Nephron progenitor cell (in vitro differentiated cells): Measurements from ENCODE around the gene TTC22.

Experiments
- DNase-seq: peaks from one replicate; pipeline ENCODE4 v3.0.0; 2021
- H3K27ac Mint-ChIP-seq: 2 replicates; pipeline ENCODE4 v1.8.0; 2021; ENCODE audit warnings: mild to moderate bottlenecking, moderate library complexity, mixed read lengths
- H3K27me3 Mint-ChIP-seq: 2 replicates; pipeline ENCODE4 v1.8.0; 2021; ENCODE audit warnings: mild to moderate bottlenecking, low read depth, mixed read lengths; ENCODE audit not compliant: poor library complexity
- H3K36me3 Mint-ChIP-seq: 2 replicates; pipeline ENCODE4 v1.8.0; 2021; ENCODE audit warnings: low read depth, mixed read lengths
- H3K4me1 Mint-ChIP-seq: 2 replicates; pipeline ENCODE4 v1.8.0; 2021; ENCODE audit warnings: mixed read lengths
- H3K4me3 Mint-ChIP-seq: 2 replicates; pipeline ENCODE4 v1.8.0; 2021; ENCODE audit warnings: mild to moderate bottlenecking, moderate library complexity, mixed read lengths
- H3K9me3 Mint-ChIP-seq: 2 replicates; pipeline ENCODE4 v1.8.0; 2021; ENCODE audit warnings: mild to moderate bottlenecking, moderate library complexity, mixed read lengths
- TF ChIP-seq, protein P1 (sequence below): fragments of 200-600 bp; sonication (generic); IDR thresholded peaks from 2 replicates; pipeline ENCODE4 v1.5.0; 2021; ENCODE audit warnings: antibody characterized with exemption

TTC22 gene

GRCh38 chr1:54764133-54764921 is 36.8 kb downstream of the TTC22 start, which contains the start of gene PARS2:
Gene PARS2 (minus strand): TSS chr1:54764523. CDS start chr1:54759161, 5,362 bp downstream.
- DNase-seq = peak; percentile 99
- Mint-ChIP-seq H3K36me3 (no peaks in the 10 kb centered on the region), H3K4me3 (peak within 1 kb of the TSS; percentile 95), H3K4me1 (peaks cover 48% of the 10 kb centered on the region), H3K9me3 (no peaks in the 10 kb centered on the region), H3K27ac (peak within 1 kb of the TSS; percentile 97), H3K27me3 (peaks cover 5% of the 10 kb centered on the region)
- TF ChIP-seq, protein P1, sequence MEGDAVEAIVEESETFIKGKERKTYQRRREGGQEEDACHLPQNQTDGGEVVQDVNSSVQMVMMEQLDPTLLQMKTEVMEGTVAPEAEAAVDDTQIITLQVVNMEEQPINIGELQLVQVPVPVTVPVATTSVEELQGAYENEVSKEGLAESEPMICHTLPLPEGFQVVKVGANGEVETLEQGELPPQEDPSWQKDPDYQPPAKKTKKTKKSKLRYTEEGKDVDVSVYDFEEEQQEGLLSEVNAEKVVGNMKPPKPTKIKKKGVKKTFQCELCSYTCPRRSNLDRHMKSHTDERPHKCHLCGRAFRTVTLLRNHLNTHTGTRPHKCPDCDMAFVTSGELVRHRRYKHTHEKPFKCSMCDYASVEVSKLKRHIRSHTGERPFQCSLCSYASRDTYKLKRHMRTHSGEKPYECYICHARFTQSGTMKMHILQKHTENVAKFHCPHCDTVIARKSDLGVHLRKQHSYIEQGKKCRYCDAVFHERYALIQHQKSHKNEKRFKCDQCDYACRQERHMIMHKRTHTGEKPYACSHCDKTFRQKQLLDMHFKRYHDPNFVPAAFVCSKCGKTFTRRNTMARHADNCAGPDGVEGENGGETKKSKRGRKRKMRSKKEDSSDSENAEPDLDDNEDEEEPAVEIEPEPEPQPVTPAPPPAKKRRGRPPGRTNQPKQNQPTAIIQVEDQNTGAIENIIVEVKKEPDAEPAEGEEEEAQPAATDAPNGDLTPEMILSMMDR = no peak

GRCh38 chr1:54763816-54764132 is 37.3 kb downstream of the TTC22 start:
- Mint-ChIP-seq H3K9me3 (no peaks in the 10 kb centered on the region), H3K36me3 (no peaks in the 10 kb centered on the region), H3K27ac (peak overlapping the region; percentile 97), H3K4me1 (peaks cover 48% of the 10 kb centered on the region), H3K4me3 (peak overlapping the region; percentile 95), H3K27me3 (no peaks in the 10 kb centered on the region)
- DNase-seq = no peak
- TF ChIP-seq, protein P1 = no peak

- no peak for DNase-seq
- Mint-ChIP-seq H3K27me3 (no peaks in the 10 kb centered on the region), H3K9me3 (no peaks in the 10 kb centered on the region), H3K4me1 (peaks cover 18% of the 10 kb centered on the region), H3K4me3 (no peak overlapping the region), H3K27ac (no peak overlapping the region), H3K36me3 (peaks cover 15% of the 10 kb centered on the region)
- TF ChIP-seq, protein P1 = no peak
Observed at GRCh38 chr1:54758678-54759348, 42.3 kb downstream of the TTC22 start.

- H3K27ac Mint-ChIP-seq = no peak overlapping the region
- peaks cover 15% of the 10 kb centered on the region for H3K36me3 Mint-ChIP-seq
- H3K9me3 Mint-ChIP-seq = no peaks in the 10 kb centered on the region
- TF ChIP-seq, protein P1 = no peak
- no peak overlapping the region for H3K4me3 Mint-ChIP-seq
- DNase-seq = no peak
- H3K4me1 Mint-ChIP-seq = peaks cover 8% of the 10 kb centered on the region
- no peaks in the 10 kb centered on the region for H3K27me3 Mint-ChIP-seq
Observed at GRCh38 chr1:54757833-54758232, 43.3 kb downstream of the TTC22 start.

DNA sequence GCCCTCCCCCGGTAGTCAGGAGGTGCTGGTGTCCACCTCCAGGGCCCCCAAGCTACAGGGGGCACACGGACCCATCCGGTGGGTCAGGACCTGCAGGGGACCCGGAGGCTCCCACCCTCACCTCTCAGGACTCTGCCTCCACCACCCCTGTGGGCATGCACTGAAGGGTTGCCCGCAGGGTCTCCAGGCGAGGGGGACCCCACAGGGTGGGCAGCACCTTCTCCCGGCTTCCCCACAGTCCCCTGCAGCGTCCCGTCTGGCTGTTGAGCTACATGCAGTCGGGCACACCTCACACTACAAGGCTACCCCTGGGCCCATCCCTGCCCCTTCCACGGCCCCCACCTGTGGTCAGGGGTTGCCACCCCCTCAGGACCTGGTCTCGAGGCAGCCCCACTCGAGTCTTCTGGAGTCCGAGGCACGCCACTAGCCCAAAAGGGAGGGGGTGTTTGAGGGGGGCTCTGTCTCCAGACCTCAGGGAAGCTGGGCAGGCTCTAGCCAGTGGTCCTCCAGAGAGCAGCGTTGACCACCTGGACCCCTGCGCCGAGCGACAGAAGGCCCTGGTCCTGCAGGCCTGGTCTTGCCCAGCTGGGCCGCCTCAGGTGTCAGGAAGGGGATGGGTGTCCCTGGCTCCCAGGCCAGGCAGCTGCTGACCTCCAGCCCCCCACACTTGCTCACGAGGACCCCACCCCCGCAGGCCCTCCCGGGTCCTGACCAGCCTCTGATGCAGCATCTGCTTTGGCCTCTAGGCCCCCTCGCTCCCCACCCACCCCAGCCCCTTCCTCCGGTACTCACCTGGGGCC is 46.4 kb downstream of the TTC22 start:
- TF ChIP-seq, protein P1 = no peak
- Mint-ChIP-seq H3K27me3 (peaks cover 4% of the 10 kb centered on the region), H3K36me3 (peaks cover 15% of the 10 kb centered on the region), H3K4me3 (no peak overlapping the region), H3K27ac (no peak overlapping the region), H3K9me3 (no peaks in the 10 kb centered on the region), H3K4me1 (no peaks in the 10 kb centered on the region)
- DNase-seq = no peak
